Limb (tissue), 2 donors: ENCODE results near the gene ZP2.
"Not testable (repeated sequence)": the region's sequence is repeated elsewhere in the genome, so short reads cannot be mapped to it uniquely, and the experiment has no call there.

Source experiments
- DNase-seq, 2 donors: peaks; one replicate each; pipeline ENCODE4 v3.0.0-alpha.2; 2016; ENCODE audit errors: extremely low spot score in 2 of 2

ZP2 gene

DNA sequence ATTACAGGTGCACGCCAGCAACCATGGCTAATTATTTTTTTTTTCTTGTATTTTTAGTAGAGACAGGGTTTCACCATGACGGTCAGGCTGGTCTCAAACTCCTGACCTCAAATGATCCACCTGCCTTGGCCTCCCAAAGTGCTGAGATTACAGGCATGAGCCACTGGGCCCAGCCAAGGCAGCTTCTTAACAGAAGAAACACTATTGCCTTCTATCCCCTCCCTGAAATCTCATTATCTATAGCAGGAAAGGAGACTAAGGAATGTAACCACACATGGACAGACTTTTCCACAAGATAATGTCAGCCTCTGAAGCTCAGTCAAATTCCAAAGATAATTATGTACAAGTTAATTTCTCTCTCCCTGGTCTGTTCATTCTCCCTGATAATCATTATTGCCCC is 5.7 kb upstream of the ZP2 start:
- DNase-seq, result no peak

GRCh38 chr16:21214086-21214485 is 2.7 kb upstream of the ZP2 start:
- no peak for DNase-seq

DNA sequence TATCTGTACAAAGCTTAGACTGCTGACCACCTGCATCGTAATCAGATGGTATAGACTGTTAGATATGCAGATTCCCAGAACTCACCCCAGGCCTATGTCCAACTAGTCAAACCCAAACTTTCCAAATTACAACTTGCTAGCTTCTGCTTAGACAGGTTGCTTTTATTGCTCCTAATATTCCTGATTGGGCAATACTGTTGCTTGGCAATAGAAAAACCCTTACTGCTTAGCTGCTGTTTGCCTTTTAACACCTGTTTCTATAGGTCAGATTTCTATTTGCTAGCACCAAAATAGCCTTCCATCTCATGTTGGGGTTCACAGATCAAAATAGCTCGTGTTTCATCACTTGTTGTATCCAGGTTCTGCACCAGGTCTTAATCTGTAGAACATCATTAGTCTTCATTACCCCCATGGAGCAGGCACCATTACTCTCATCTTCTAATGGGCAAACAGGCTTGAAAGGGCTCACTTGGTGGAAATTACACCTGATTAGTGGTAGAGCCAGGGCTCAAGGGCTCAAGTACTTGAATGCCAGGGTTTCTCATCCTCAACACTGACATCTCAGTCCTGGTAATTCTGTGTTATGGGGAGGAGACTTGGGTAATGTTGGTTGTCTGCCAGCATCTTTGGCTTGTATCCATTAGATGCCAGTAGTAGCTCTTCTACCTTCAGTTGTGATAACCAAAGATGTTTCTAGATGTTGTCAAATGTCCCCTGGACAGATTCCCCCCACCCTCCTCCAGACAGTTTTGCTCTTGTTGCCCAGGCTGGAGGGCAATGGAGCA is 2.7 kb downstream of the ZP2 start:
- DNase-seq, result no peak

- no peak for DNase-seq
Observed at GRCh38 chr16:21206550-21206949, 4.8 kb downstream of the ZP2 start.

- DNase-seq, result no peak
Observed at GRCh38 chr16:21205303-21205702, 6.1 kb downstream of the ZP2 start.

- DNase-seq, result no peak
Observed at GRCh38 chr16:21203155-21203797, 8.1 kb downstream of the ZP2 start.

DNA sequence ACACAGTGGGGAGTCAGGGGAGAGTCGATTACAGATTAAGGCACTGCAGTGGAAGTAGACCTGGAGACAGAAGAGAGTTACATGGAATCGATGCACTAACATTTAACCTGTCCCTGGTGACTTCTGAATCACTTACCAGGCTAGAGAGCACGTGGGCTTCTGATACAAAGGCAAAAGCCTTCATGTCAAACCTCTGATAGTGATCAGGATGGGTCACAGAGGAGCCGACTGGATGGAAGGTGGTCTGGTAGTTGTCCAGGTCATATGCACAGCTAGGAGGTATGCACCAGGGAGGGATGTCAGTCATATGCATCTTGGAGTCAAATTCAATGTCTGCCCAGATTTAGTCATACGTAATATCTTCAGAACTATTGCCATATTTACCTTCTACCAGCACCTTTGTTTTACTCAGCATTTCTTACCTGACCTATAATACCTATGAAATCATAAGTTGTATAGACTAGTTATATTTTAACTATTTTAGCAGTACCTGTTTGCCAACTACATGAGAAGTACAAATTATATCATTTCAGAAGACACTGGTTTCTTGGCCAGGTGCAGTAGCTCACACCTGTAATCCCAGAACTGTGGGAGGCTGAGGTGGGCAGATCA is 11.7 kb downstream of the ZP2 start:
- no peak for DNase-seq

- no peak for DNase-seq
Observed at GRCh38 chr16:21197621-21198020, 13.8 kb downstream of the ZP2 start.

DNA sequence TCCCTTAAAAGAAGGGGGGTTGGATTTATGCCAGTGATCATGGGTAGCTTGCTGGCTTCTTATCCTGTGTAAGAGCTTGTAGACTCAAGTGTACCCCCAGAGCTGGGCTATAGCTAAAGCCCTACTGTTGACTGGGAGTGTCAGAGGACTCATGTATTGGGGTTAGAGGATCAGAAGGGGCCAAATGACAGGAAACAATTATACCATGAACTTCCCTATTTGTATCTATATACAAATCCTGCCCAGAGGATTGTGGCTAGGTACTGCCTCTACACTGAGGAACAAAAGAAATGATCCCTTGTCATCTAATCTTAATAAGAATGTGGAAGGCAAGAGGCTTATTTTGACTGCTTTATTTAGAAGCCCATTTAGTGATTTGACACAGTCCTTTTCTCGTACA is 14.3 kb downstream of the ZP2 start:
- no peak for DNase-seq

- DNase-seq, result not testable (repeated sequence)
Observed at GRCh38 chr16:21195330-21195729, 16.0 kb downstream of the ZP2 start.

DNA sequence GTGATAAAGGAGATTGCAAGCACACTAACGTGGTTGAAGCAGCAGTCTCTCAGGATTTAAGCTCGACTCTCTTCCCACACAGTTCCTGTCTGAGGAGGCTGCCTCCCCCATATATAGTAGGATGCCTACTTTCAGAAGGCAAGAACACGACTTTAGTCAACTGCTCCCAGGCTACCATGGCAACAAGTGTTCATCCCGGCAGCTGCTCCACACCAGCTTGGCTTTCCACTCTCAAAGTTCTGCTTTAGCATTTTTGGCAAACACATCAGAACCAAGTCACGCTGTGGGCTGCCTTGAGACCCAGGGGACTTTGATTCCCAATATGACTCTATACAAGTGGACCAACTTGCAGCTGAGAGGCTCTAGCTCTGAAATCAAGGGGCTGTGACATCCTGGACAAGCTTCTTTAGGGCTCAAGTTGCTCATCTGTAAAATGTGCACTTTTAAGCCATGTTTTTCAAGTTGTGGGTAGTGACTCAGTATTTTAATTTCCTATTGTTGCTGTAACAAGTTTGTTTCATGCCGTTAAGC is 16.5 kb downstream of the ZP2 start:
- DNase-seq, result peak in 1 of 2 donors; percentile 29

- DNase-seq, result no peak
Observed at GRCh38 chr16:21192991-21193390, 18.4 kb downstream of the ZP2 start.

GRCh38 chr16:21190599-21190998 is 20.8 kb downstream of the ZP2 start:
- no peak for DNase-seq

- no peak for DNase-seq
Observed at GRCh38 chr16:21190013-21190412, 21.4 kb downstream of the ZP2 start.

DNA sequence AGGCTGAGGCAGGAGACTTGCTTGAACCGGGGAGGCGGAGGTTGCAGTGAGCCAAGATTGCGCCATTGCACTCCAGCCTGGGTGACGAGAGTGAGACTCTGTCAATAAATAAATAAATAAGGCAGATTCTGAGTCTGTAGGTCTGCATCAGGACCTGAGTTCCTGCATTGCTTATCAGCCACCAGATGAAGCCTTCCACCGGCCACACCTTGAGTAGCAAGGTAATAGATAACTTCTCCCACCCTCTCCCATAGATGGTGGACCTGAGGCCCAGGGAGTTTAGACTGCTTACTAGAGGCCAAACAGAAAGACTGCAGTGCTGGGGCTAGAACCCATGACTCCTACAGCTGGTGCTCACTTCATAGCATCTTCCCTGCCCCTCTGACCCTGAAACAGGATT is 22.1 kb downstream of the ZP2 start:
- no peak for DNase-seq

DNA sequence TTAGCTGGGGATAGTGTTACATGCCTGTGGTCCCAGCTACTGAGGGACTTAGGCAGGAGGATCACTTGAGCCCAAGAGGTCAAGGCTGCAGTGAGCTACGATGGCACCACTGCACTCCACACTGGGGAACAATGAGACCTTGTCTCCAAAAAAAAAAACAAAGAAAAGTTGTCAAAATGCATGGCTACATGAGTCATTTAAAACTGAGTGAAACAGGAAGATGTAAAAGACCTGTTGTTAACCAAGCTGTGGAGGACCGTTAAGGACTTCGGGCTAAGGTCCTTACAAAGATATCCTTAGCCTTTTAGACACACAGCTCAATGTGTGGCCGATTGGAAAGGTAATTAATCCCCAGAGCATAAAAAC is 25.1 kb downstream of the ZP2 start:
- no peak for DNase-seq

- DNase-seq, result no peak
Observed at GRCh38 chr16:21185659-21186325, 25.6 kb downstream of the ZP2 start.

- no peak for DNase-seq
Observed at GRCh38 chr16:21184834-21185233, 26.5 kb downstream of the ZP2 start.

- no peak for DNase-seq
Observed at GRCh38 chr16:21183995-21184394, 27.4 kb downstream of the ZP2 start.

DNA sequence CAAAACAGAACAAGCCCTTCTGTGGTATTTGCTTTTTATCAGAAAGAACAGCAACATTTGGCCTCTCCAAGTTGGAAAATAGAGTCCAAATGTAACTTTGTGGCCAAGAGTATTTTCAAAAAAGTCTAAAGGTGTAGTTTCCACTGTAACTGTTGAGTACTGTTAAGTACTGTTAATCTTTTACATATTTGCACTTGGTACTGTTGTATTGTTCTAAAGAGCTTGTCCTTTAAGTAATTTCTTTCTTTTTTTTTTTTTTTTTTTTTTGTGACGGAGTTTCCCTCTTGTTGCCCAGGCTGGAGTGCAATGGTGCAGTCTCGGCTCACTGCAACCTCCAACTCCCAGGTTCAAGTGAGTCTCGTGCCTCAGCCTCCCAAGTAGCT is 31.4 kb downstream of the ZP2 start:
- DNase-seq, result no peak

DNA sequence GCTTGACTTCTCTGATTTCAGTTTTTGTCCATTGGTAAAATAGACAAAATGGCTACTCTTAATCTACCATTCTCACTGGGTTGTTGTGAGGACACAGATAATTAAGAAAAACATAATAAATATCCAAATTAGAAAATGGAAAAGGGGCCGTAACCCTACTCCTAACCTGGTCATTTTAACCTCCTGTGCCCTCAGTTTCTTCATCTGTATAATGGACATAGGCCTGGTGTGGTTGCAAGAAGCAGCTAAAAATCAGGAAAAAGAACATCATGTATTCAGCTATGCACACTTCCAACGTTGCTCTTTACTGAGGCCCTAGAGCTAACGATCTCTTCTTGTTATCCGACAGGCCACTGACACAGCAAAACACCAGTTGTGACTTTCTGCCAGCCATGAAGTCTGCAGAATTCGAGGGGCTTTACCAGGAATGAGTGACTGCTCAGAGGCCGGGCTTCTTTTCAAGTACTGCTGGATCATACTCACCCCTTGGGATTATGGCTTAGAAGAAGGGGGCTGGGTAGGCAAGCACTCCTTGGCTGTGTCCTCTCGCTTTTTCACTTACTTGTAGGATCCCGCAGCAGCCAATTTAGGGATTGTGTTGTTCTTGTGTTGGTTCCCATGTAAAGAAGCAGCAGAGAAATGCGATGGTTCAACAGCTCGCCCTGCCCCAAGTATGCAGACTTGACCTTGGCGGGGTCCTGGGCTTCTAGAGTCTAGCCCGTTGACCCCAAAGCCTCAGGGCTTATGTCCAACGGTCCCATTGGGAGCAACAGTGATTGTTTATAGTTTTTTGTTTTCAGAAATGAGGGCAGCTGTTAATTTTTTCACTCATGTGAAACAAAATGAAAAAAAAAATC is 32.0 kb downstream of the ZP2 start:
- no peak for DNase-seq
